ENCODE results near the gene MCM8. TPM values are rescaled to one million over a fixed set of nuclear protein-coding genes. Genes with fewer than 3 reads are reported as not detected.
A peak's percentile ranks its signal among the peaks of the same experiment; 100 is the strongest.

MCM8 gene
- total RNA-seq, 1 experiment from 2014 or later = 25.9 TPM

DNA sequence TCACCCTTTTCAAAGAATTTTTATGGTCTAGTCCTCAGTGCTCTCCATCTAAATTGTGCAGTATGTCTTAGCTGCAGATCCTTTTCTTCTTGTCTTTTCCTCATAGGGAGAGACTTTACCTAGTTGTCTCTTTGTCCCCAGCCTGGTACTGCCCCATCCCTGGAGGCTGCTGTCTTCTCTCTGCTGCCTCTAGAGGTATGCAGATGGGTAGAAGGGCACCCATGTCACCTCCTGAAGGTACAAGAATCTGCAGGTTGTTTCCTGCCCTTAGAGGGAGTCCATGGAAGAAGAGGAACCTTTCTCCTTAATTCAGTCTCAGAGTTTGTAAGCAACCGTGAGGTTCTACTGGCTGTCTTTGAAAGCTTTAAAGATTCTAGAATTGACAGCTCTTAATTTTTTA is 39.1 kb downstream of the MCM8 start:
- in situ Hi-C loops (cut with HindIII; ENCODE audit: low pct_unique_long_range_greater_than_20kb, low sequenced_read_pairs) = no loop called here
- DNase-seq (ENCODE audit: low read depth) = no peak

- in situ Hi-C loops (cut with HindIII; ENCODE audit: low pct_unique_long_range_greater_than_20kb, low sequenced_read_pairs) = no loop called here
- no peak for DNase-seq (ENCODE audit: low read depth)
Observed at GRCh38 chr20:5990946-5991345, 40.5 kb downstream of the MCM8 start.

DNA sequence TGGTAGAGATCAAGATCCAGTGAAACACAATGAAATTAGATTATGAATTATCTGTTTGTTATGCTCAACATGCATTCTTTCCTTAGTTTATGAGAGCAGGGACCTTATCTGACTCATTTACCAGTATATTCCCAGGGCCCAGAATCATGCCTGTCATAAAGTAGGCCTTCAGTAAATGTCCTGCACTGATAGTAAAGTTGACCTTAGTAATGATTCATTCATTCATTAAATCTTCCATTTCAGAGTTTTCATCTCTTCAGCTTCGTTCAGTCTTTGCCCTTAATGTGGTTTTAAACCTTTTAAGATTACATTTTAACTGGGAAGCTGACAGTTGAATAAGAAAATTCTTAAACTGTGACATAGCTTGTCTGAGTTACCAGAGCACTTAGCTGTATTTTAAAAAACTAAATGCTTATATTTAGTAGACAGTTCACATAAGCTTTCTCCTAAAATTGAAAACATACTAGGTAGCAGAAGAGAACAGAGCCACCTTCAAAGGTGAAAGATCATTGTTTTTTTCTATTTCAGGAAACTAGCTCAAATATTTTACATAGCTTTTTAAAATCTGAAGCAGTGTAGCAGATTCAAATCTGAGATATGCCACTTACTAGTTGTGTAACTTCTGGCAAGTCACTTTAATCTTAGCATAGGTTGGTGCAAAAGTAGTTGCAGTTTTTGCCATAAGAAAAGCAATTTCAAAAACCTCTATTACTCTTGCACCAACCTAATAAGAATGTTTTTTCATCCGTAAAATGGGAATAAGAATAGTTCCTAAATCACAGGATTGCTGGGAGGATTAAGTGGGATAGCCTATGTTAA is 41.4 kb downstream of the MCM8 start:
- DNase-seq (ENCODE audit: low read depth) = peak; percentile 68
- in situ Hi-C loops (cut with HindIII; ENCODE audit: low pct_unique_long_range_greater_than_20kb, low sequenced_read_pairs) = no loop called here

DNA sequence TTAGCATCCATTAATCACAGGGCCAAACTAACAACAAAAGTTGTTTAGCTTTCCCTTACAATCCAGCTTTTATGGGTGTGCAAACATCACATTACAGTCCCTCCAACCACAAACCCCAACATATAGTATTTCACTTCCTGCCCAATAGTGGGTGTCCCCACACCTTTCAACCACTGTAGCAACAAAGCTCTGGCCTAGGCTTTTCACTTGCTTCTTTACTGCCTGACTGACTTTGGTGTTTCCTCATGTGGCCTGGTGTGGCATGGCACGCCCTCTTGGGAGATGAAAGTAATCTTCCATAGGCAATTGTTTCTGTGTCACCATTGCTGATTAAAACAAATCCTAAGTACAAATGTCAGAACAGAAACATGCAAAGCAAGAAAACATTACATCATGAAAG is 46.3 kb downstream of the MCM8 start:
- DNase-seq (ENCODE audit: low read depth) = peak; percentile 55
- in situ Hi-C loops (cut with HindIII; ENCODE audit: low pct_unique_long_range_greater_than_20kb, low sequenced_read_pairs) = no loop called here

DNA sequence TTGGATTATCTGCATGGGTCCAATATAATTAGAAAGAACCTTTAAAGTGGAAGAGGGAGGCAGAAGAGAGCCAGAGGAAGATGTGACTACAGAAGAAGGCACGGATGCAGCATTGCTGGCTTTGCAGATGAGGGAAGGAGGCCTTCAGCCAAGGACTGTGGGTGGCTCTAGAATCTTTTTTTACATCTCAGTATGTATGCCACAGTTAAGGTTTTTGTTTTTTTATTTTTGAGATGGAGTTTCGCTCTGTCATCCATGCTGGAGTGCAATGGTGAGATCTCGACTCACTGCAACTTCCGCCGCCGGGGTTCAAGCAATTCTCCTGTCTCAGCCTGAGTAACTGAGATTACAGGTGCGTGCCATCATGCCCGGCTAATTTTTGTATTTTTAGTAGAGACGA is 49.3 kb downstream of the MCM8 start:
- DNase-seq (ENCODE audit: low read depth) = no peak
- in situ Hi-C loops (cut with HindIII; ENCODE audit: low pct_unique_long_range_greater_than_20kb, low sequenced_read_pairs) = no loop called here

GRCh38 chr20:6000871-6001270 is 50.4 kb downstream of the MCM8 start:
- DNase-seq (ENCODE audit: low read depth) = no peak
- in situ Hi-C loops (cut with HindIII; ENCODE audit: low pct_unique_long_range_greater_than_20kb, low sequenced_read_pairs) = no loop called here

GRCh38 chr20:6006603-6006949 is 56.1 kb downstream of the MCM8 start:
- in situ Hi-C loops (cut with HindIII; ENCODE audit: low pct_unique_long_range_greater_than_20kb, low sequenced_read_pairs) = no loop called here
- no peak for DNase-seq (ENCODE audit: low read depth)

DNA sequence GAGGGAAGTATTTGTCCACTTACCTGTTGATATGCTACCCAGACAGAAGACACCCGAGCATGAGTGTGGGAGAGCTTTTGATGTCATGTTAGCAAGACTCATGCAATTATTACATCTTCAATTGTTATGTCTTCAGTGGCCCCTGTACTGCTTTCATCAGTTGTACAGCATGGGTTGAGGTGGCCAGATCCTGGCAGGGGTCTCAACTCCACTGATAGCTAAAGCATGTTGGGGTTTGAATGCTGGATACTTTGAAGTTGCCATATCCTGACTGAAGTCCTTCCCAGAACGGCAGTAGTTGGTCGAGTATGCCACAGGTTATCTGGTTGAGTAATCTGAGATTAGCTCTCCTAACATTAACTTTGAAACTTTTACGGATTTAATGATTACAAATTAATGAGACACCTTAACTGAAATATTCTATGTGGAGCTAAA is 56.7 kb downstream of the MCM8 start:
- in situ Hi-C loops (cut with HindIII; ENCODE audit: low pct_unique_long_range_greater_than_20kb, low sequenced_read_pairs) = no loop called here
- DNase-seq (ENCODE audit: low read depth) = no peak

DNA sequence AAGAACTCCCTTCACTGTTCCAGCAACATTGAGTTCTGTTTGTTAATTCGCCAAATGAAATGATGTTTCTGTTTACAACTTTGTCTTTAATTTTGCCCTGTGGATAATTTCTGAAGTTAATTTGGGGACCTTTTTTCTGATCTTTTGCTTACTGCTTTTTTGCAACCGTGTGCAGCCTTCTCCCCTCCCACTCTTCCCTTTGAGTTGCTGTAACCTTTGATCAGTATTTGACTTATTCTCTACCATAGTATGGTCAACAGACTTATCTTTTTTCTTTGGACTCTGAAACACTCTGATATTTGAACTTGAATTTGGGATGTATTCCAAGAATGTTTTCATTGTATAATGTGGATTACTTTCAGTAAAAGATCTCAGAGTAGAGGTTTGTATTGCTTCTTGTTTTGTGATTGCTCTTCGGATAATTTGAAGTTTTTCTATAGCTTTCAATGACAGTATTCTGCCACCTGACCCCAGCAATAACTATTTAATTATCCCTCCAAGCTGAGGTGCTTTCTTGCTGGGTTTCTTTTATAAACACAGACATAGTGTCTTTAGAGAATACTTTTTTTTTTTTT is 57.2 kb downstream of the MCM8 start:
- in situ Hi-C loops (cut with HindIII; ENCODE audit: low pct_unique_long_range_greater_than_20kb, low sequenced_read_pairs) = no loop called here
- DNase-seq (ENCODE audit: low read depth) = no peak

GRCh38 chr20:6008254-6008653 is 57.8 kb downstream of the MCM8 start:
- in situ Hi-C loops (cut with HindIII; ENCODE audit: low pct_unique_long_range_greater_than_20kb, low sequenced_read_pairs) = no loop called here
- peak; percentile 23 for DNase-seq (ENCODE audit: low read depth)

GRCh38 chr20:6012179-6012578 is 61.7 kb downstream of the MCM8 start:
- in situ Hi-C loops (cut with HindIII; ENCODE audit: low pct_unique_long_range_greater_than_20kb, low sequenced_read_pairs) = no loop called here
- no peak for DNase-seq (ENCODE audit: low read depth)

GRCh38 chr20:6014017-6014416 is 63.6 kb downstream of the MCM8 start:
- in situ Hi-C loops (cut with HindIII; ENCODE audit: low pct_unique_long_range_greater_than_20kb, low sequenced_read_pairs) = no loop called here
- no peak for DNase-seq (ENCODE audit: low read depth)

DNA sequence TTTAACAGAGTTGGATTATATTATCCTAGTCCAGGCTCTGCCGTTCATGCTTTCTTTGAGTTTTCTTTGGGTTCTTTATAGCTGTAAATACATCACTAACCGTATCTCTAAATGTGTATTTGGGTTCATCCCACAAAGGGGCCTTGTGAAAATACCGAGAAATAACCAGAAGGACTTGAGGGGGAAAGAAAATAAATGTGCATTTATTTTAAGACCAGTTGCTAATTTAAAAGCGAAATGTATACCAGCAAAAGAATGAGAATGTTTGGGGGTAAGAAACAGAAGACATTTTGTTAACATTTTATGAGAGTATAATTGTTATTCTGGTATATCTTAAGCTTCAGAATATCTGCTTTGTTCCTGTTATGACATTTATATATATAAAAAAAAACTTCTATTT is 64.5 kb downstream of the MCM8 start:
- in situ Hi-C loops (cut with HindIII; ENCODE audit: low pct_unique_long_range_greater_than_20kb, low sequenced_read_pairs) = no loop called here
- no peak for DNase-seq (ENCODE audit: low read depth)

DNA sequence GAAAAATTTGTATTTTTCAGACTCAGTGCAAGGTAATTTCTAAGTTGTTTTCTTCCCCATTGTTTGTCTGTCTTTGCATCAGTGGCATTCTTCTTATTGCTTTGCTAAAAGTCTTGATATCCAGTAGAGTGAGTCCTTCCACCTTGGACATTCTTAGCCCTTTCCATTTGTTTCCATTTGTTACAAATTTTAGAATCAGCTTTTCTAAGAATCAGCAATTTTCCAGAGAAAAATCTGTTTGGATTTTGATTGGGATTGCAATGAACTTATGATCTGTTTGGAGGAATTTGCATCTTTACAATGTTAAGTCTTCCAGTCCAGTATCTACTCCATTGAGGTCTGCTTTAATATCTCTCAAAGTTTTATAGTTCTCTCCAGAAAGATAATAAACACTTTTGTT is 67.0 kb downstream of the MCM8 start:
- DNase-seq (ENCODE audit: low read depth) = no peak
- in situ Hi-C loops (cut with HindIII; ENCODE audit: low pct_unique_long_range_greater_than_20kb, low sequenced_read_pairs) = no loop called here

- no peak for DNase-seq (ENCODE audit: low read depth)
- in situ Hi-C loops (cut with HindIII; ENCODE audit: low pct_unique_long_range_greater_than_20kb, low sequenced_read_pairs) = no loop called here
Observed at GRCh38 chr20:6017880-6018279, 67.4 kb downstream of the MCM8 start.

DNA sequence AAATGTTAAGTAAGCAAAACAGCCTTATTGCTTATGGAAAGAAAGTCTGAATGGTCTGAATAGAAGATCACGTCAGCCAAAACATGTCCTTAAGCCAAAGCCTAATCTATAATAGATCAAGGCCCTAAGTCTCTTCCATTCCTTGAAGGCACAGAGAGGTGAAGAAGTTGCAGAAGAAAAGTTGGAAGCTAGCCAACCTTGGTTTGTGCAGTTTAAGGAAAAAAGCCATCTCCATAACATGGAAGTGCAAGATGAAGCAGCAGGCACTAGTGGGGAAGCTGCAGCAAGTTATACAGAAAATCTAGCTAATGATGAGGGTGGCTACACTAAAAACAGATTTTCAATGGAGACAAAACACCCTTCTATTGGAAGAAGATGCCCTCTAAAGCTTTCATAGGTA is 74.3 kb downstream of the MCM8 start:
- no peak for DNase-seq (ENCODE audit: low read depth)
- in situ Hi-C loops (cut with HindIII; ENCODE audit: low pct_unique_long_range_greater_than_20kb, low sequenced_read_pairs) = no loop called here

DNA sequence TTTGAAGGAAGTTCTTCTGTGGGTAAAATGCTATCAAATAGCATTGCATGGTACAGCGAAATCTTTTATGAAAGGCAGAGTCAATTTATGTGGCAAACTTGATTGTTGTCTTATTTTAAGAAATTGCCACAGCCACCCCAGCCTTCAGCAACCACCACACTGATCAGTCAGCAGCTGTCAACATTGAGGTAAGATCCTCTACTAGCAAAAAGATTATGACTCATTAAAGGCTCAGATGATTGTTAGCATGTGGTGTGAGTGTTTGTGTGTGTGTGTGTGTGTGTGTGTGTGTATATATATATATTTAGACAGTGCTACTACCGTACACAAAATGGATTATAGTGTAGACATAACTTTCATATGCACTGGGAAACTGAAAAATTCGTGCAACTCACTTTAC is 75.6 kb downstream of the MCM8 start:
- in situ Hi-C loops (cut with HindIII; ENCODE audit: low pct_unique_long_range_greater_than_20kb, low sequenced_read_pairs) = no loop called here
- DNase-seq (ENCODE audit: low read depth) = no peak

DNA sequence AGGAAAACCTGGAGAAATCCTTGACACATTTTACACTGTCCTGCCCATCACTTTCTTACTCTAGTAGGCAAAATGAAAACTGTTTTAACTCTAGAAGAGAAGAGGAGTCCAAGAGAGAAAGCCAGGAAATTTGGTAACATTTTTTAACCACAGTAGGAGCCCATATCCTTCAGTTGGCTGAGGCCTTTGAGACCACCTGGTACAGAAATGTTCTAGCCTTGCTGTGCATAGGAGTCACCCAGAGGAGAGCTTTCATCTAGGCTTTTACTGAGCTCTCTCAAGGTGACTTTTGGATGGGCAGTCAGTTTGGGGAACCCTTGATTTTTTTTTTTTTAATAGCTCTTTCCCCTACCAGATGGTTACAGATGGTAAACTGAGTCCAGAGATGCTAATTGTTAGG is 78.4 kb downstream of the MCM8 start:
- DNase-seq (ENCODE audit: low read depth) = no peak
- in situ Hi-C loops (cut with HindIII; ENCODE audit: low pct_unique_long_range_greater_than_20kb, low sequenced_read_pairs) = no loop called here

DNA sequence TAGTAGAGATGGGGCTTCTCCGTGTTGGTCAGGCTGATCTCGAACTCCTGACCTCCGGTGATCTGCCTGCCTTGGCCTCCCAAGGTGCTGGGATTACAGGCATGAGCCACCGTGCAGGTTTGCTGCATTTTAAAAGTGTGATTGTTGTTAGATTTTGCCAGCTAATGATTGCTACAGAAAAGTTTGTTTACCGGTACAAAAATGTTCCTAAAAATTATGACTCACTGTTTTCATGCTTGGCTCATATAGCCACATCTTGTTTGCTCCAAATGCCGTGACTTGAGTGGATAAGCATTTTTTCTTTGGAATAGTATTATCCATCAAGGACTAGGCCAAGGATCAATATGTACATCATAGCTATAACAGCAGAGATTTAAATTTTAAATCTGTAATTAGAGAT is 79.1 kb downstream of the MCM8 start:
- in situ Hi-C loops (cut with HindIII; ENCODE audit: low pct_unique_long_range_greater_than_20kb, low sequenced_read_pairs) = no loop called here
- no peak for DNase-seq (ENCODE audit: low read depth)

DNA sequence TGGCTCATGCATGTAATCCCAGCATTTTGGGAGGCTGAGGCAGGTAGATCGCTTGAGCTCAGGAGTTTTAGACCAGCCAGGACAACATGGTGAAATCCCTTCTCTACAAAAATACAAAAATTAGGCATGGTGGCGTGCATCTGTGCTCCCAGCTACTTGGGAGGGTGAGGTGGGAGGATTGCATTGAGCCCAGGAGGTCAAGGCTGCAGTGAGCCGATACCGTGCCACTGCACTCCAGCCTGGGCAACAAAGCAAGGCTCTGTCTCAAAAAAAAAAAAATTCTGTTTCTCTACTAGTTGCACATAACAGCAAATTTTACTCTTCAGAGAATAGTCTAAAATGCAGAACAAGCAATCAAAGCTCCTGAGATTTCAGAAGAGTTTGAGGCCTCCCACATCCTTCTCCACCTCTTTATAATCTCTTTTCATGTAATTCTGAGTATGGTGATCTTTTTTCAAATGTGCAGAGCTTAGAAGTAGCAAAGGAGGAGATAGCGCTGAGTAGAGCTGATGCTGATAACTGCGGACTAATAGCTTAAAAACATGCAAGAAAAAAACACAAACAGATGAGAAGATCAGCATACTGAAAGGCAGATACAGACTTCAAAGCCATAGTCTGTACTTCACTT is 80.1 kb downstream of the MCM8 start:
- in situ Hi-C loops (cut with HindIII; ENCODE audit: low pct_unique_long_range_greater_than_20kb, low sequenced_read_pairs) = no loop called here
- no peak for DNase-seq (ENCODE audit: low read depth)
